Body of pancreas (tissue), 4 donors: ENCODE results near the gene USP36.

Experiments
- CTCF ChIP-seq, 7 experiments: fragments of 450-650 bp in 4 of 7; fragments of 200-600 bp in 3 of 7; sonication (generic) in 3 of 7; IDR thresholded peaks; one replicate each; pipeline ENCODE4 v1.5.1; 2016 to 2019; ENCODE audit warnings: antibody characterized with exemption in 7 of 7
- POLR2A ChIP-seq, 3 donors: fragments of 450-650 bp; IDR thresholded peaks; one replicate each; pipeline ENCODE4 v1.6.1; 2016; ENCODE audit warnings: antibody characterized with exemption in 3 of 3, mild to moderate bottlenecking in 2 of 3

GRCh38 chr17:78852709-78853121, 12.1 kb upstream of the USP36 start:
- TF ChIP-seq POLR2A (IDR thresholded peaks at IDR 0.05) (no peak), CTCF (IDR thresholded peaks at IDR 0.05) (no peak)
